ENCODE measurements around the gene TIMELESS.

Gene TIMELESS

GRCh38 chr12:56366948-56367347, 82.3 kb downstream of the TIMELESS start:
- Histone ChIP-seq H3K4me2 (ENCODE audit: low read depth, low read length, poor library complexity, severe bottlenecking) (no peak overlapping the region), H4K20me1 (ENCODE audit: insufficient read depth, low read length, poor library complexity, severe bottlenecking) (no peaks in the 10 kb centered on the region), H2AFZ (ENCODE audit: low read length) (no peak overlapping the region)

More at GRCh38 chr12:56366948-56367347, 82.3 kb downstream of the TIMELESS start:
- Histone ChIP-seq H3K9me2 (replicated peaks; ENCODE audit: low read depth, low read length) (no peaks in the 10 kb centered on the region), H3F3A (ENCODE audit: low read depth) (no peaks in the 10 kb centered on the region), H3K4me1 (ENCODE audit: insufficient read depth, low read length, poor library complexity, severe bottlenecking) (no peaks in the 10 kb centered on the region), H3K9ac (ENCODE audit: low read depth, low read length, poor library complexity, severe bottlenecking) (no peak overlapping the region), H3K4me3 (ENCODE audit: low read length, poor library complexity, severe bottlenecking) (no peak overlapping the region), H3K27me3 (ENCODE audit: insufficient read depth, low read length, poor library complexity, severe bottlenecking) (no peaks in the 10 kb centered on the region), H3K9me3 (ENCODE audit: insufficient read depth, low read depth, low read length) (no peaks in the 10 kb centered on the region), H3K79me2 (ENCODE audit: insufficient read depth, low read length) (no peaks in the 10 kb centered on the region), H3K36me3 (ENCODE audit: insufficient read depth, low read length) (no peaks in the 10 kb centered on the region)
- TF ChIP-seq EZH2phosphoT487 (IDR thresholded peaks at IDR 0.05; ENCODE audit: borderline replicate concordance) = no peak
- TF ChIP-seq CTCF (conservative IDR thresholded peaks at IDR 0.05; ENCODE audit: low read length) = no peak

Measured in Loucy (cell line).